Astrocyte of the spinal cord (primary cell): ENCODE results near the gene NOP10.

Experiments used
- DNase-seq: peaks from one replicate; pipeline ENCODE4 v3.0.0; 2011; ENCODE audit warnings: low read depth, low spot score
- H3K4me3 ChIP-seq: 2 replicates; pipeline ENCODE4 v1.5.1; 2011; ENCODE audit warnings: low read depth, mild to moderate bottlenecking, low read length, moderate library complexity
- in situ Hi-C: cut with HindIII; loops from 2 replicates; pipeline ENCODE4 v1.10.0; 2017; ENCODE audit warnings: low sequenced_read_pairs
- TF ChIP-seq, protein P1 (sequence below): IDR thresholded peaks from 2 replicates; pipeline ENCODE4 v1.5.1; 2012; ENCODE audit warnings: low read depth, mild to moderate bottlenecking, low read length, inconsistent platforms

The NOP10 gene

DNA sequence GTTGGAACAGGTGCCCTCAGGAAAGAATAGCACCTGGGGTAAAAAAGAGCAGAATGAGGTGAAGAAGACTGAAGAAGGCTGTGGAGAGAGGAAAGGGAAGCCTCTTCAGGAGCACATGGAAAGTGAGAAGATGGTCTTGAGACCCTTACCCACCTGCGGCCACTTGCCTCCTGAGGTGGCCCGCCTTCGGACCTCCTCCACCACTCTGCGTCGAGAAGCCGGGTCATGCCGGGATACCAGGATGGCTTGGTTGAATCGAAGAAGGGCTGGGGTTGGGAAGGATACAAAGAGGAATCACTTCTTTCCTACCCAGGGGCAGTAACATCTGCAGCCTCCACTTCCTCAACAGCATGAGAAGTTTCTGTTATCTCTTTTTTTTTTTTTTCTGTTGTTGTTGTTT, 21.1 kb upstream of the NOP10 start:
- TF ChIP-seq, protein P1, sequence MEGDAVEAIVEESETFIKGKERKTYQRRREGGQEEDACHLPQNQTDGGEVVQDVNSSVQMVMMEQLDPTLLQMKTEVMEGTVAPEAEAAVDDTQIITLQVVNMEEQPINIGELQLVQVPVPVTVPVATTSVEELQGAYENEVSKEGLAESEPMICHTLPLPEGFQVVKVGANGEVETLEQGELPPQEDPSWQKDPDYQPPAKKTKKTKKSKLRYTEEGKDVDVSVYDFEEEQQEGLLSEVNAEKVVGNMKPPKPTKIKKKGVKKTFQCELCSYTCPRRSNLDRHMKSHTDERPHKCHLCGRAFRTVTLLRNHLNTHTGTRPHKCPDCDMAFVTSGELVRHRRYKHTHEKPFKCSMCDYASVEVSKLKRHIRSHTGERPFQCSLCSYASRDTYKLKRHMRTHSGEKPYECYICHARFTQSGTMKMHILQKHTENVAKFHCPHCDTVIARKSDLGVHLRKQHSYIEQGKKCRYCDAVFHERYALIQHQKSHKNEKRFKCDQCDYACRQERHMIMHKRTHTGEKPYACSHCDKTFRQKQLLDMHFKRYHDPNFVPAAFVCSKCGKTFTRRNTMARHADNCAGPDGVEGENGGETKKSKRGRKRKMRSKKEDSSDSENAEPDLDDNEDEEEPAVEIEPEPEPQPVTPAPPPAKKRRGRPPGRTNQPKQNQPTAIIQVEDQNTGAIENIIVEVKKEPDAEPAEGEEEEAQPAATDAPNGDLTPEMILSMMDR: no peak
- in situ Hi-C loops: no loop called here
- H3K4me3 ChIP-seq: no peak overlapping the region
- DNase-seq: no peak

DNA sequence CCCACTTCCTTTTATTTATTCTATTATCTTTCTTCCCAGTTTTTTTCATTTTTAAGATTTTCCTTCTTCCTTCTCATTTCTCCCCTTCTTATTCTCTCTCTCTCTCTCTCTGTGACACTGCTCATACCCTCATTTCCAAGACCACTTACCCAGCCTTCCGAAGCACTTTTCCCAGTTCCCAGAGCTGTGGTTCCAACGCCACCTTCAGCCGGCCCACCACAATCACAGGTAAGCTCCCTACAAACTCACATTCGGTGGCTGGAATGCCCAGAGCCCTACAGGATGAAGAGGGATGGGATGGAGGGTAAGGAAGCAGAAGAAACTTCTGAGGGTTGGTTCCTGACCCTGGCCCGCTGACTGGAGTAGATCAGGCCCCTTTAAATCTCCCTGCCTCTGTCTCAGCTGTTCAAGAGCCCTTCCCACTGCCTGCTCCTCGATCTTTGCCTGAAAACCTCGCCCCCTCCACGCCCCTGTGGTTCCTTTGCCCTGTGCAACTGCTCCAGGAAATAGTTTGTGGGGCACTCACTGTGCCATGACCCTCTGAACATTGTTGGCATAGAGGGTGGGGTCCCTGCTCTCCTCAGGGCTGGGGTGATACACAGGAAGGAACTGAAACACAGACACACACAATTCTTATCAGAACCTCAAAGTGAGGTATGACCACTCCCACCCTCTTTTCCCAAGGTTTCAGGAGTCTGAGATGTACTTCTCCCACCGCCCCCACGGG, 19.3 kb upstream of the NOP10 start:
- DNase-seq: no peak
- H3K4me3 ChIP-seq: no peak overlapping the region
- TF ChIP-seq, protein P1: no peak
- in situ Hi-C loops: no loop called here

DNA sequence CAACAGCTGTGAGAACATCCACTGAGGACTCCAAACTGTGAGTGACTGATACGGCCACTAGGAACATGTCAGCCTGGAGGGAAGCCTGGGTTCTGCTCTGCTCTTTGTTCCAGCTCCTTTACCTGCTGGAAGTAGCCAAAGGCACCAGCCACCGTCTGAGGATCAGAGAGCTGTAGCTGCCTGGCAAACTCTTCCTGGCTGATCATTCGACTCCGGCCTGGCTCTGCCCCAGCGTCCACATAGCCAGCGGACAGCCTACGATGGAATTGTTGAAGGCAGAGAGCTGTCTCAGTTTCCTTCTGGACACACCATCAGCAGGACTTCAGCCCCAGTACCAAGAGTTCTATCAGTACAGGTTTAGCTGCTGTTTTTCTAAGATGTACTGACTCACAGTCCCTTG, 18.3 kb upstream of the NOP10 start:
- TF ChIP-seq, protein P1: no peak
- no peak for DNase-seq
- in situ Hi-C loops: no loop called here
- H3K4me3 ChIP-seq: no peak overlapping the region

DNA sequence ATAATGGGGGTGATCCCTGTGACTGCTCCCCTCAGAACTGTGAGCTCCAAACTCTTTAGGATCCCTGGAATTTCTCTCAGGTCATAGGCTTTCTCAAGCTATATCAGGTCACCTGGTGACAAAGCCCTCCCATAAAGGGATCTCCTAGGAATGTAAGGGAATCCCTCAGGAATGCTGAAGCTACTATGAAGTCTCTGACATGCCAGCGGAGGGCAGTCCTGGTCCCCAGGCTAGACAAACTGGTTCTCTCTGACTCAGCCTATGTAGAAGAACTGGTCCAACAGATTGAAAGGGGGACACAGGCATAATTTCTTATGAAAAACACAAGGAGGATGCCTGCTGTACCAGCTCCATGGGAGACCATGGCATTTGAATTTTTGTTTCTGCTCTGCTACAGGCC, 17.4 kb upstream of the NOP10 start:
- in situ Hi-C loops: no loop called here
- DNase-seq: no peak
- H3K4me3 ChIP-seq: no peak overlapping the region
- TF ChIP-seq, protein P1: no peak

DNA sequence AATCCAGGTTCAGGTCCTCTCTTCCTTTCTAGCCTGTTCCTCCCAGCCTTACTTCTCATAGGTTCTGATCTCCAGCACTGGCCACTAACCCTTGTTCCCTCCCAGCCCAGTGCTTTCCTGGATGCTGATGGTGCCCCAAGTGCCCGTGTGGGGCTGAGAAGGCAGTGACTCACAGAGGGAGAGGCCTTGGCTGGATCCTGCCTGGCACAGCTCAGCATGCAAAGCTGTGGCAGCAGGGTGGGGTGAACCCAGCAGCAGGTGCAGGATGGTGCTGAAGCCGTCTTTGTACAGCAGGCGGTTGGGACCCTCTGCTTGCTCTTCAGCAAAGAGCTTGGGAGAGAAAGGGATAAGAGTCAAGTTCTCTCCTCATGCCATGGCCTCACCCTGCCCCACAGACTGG, 16.5 kb upstream of the NOP10 start:
- in situ Hi-C loops: no loop called here
- DNase-seq: no peak
- H3K4me3 ChIP-seq: no peak overlapping the region
- TF ChIP-seq, protein P1: no peak

- in situ Hi-C loops: no loop called here
- no peak overlapping the region for H3K4me3 ChIP-seq
- TF ChIP-seq, protein P1: no peak
- DNase-seq: no peak
Measured at GRCh38 chr15:34358948-34359347, 16.0 kb upstream of the NOP10 start.
